ENCODE data around the gene MRTFA.

Gene MRTFA

GRCh38 chr22:40392618-40393017 lies 243.9 kb downstream of the MRTFA start:
- ChIA-PET CTCF (interaction anchor here (0.9 kb wide), 1 partner anchor 75 kb away, joined by 3 read pairs; no protein-coding TSS in a partner anchor), POLR2A (ENCODE audit: low non-redundant PET) (interaction anchor here (0.7 kb wide), 1 partner anchor 54 kb away, joined by 7 read pairs; no protein-coding TSS in a partner anchor)
- no peak for DNase-seq (ENCODE audit: low spot score)
- no peak overlapping the region for H3K27ac ChIP-seq
- TF ChIP-seq, protein P1, sequence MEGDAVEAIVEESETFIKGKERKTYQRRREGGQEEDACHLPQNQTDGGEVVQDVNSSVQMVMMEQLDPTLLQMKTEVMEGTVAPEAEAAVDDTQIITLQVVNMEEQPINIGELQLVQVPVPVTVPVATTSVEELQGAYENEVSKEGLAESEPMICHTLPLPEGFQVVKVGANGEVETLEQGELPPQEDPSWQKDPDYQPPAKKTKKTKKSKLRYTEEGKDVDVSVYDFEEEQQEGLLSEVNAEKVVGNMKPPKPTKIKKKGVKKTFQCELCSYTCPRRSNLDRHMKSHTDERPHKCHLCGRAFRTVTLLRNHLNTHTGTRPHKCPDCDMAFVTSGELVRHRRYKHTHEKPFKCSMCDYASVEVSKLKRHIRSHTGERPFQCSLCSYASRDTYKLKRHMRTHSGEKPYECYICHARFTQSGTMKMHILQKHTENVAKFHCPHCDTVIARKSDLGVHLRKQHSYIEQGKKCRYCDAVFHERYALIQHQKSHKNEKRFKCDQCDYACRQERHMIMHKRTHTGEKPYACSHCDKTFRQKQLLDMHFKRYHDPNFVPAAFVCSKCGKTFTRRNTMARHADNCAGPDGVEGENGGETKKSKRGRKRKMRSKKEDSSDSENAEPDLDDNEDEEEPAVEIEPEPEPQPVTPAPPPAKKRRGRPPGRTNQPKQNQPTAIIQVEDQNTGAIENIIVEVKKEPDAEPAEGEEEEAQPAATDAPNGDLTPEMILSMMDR (conservative IDR thresholded peaks at IDR 0.05; ENCODE audit: low read depth), result no peak

DNA sequence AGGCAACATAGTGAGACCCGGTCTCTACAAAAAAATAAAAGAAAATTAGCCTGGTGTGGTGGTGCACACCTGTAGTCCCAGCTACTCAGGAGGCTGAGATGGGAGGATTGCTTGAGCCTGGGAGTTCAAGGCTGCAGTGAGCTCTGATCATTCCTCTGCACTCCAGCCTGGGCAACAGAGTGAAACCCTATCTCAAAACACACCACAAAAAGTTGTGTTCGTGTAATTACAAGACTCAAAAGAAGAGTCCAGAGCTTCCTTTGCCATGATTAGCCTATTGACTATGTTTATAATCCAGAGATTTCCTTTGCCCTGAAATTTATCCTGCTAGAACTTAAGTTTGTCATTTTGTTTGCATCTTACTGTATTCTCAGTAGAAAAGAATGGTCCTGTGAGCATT lies 245.1 kb downstream of the MRTFA start:
- POLR2A ChIA-PET (ENCODE audit: low non-redundant PET), result no interaction called here
- no peak for DNase-seq (ENCODE audit: low spot score)
- H3K27ac ChIP-seq, result no peak overlapping the region
- CTCF ChIA-PET, result interaction anchor here (0.6 kb wide), 1 partner anchor 79 kb away, joined by 3 read pairs; no protein-coding TSS in a partner anchor
- TF ChIP-seq, protein P1 (conservative IDR thresholded peaks at IDR 0.05; ENCODE audit: low read depth), result no peak

GRCh38 chr22:40388231-40388630 lies 248.3 kb downstream of the MRTFA start:
- ChIA-PET POLR2A (ENCODE audit: low non-redundant PET) (no interaction called here), CTCF (no interaction called here)
- TF ChIP-seq, protein P1 (conservative IDR thresholded peaks at IDR 0.05; ENCODE audit: low read depth), result no peak
- DNase-seq (ENCODE audit: low spot score), result no peak
- no peak overlapping the region for H3K27ac ChIP-seq

DNA sequence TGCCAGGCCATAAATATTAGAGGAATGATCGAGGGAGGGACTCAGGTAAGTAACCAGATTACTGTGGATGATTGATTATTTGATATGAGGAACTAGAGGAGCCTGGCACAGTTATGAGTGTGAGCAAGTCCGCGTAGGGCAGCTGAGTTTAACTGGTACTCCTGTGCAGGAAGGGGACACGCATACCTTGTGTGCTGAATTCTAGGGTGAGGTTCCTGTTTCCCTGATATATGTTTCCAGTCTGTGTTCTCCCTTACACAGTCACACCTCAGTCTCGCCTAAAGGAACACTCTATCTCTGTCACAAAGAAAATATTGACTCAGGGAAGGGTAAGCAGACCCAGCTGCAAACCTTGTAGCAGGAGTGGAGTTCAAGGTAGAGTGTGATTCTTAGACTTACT lies 248.8 kb downstream of the MRTFA start:
- no peak overlapping the region for H3K27ac ChIP-seq
- CTCF ChIA-PET, result no interaction called here
- no peak for DNase-seq (ENCODE audit: low spot score)
- TF ChIP-seq, protein P1 (conservative IDR thresholded peaks at IDR 0.05; ENCODE audit: low read depth), result no peak
- POLR2A ChIA-PET (ENCODE audit: low non-redundant PET), result no interaction called here

DNA sequence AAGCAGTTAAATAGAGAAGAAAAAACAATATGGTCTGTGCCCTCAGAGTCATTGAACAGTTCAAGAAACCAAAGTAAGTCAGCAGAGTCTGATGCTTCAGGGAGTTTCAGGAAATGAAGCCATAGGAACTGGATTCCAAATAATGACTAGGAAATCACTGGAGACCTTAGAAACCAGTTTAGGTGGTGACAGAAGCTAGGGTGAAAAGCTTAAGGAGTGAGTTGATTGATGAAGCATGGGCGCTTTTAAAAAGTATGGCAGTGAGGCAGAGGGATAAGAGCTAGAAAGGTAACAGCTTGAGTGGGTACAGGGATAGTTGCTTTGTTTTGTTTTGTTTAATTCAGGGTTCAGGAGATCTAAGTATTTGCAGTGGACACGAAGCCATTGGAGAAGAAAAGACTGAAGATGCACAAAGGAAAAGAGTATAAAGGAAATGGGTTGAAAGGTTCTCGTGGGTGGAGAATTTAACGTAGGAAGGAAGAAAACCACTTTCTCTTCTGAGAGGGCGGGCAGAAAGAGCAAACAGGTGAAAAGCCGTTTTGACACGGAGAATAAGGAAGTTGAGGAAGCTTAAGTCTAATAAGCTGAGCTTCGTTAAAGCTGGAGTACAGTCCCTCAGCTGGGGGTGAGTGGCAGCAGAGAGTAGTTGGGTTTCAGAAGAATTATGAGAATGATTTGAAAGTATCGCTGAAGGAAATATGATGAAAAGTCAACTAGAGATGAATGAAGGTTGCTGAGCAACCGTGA lies 251.3 kb downstream of the MRTFA start:
- TF ChIP-seq, protein P1 (conservative IDR thresholded peaks at IDR 0.05; ENCODE audit: low read depth), result no peak
- POLR2A ChIA-PET (ENCODE audit: low non-redundant PET), result no interaction called here
- no peak overlapping the region for H3K27ac ChIP-seq
- CTCF ChIA-PET, result no interaction called here
- no peak for DNase-seq (ENCODE audit: low spot score)

DNA sequence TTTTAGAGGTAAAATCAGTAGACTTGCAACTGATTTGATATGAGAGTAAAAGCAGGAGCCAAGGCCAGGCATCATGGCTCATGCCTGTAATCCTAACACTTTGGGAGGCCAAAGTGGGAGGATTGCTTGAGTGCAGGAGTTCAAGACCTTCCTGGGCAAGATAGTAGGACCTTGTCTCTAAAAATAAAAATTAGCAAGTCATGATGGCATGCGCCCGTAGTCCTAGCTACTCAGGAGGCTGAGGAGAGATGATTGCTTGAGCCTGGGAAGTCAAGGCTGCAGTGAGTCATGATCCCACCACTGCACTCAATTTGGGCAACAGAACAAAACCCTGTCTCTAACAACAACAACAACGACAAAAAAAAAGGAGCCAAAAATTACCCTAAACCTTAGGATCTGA lies 252.6 kb downstream of the MRTFA start:
- DNase-seq (ENCODE audit: low spot score), result no peak
- no peak overlapping the region for H3K27ac ChIP-seq
- TF ChIP-seq, protein P1 (conservative IDR thresholded peaks at IDR 0.05; ENCODE audit: low read depth), result no peak
- POLR2A ChIA-PET (ENCODE audit: low non-redundant PET), result no interaction called here
- CTCF ChIA-PET, result no interaction called here
